GM18517 (cell line): Measurements from ENCODE around the gene MRPL12.
"Not testable (repeated sequence)": the region's sequence is repeated elsewhere in the genome, so short reads cannot be mapped to it uniquely, and the experiment has no call there.

ENCODE experiments used
- ATAC-seq: cut with Tn5 transposase; IDR thresholded peaks from one replicate; pipeline ENCODE4 v1.9.1; 2021; ENCODE audit warnings: mild to moderate bottlenecking, moderate library complexity; ENCODE audit not compliant: unreplicated experiment

The MRPL12 gene

DNA sequence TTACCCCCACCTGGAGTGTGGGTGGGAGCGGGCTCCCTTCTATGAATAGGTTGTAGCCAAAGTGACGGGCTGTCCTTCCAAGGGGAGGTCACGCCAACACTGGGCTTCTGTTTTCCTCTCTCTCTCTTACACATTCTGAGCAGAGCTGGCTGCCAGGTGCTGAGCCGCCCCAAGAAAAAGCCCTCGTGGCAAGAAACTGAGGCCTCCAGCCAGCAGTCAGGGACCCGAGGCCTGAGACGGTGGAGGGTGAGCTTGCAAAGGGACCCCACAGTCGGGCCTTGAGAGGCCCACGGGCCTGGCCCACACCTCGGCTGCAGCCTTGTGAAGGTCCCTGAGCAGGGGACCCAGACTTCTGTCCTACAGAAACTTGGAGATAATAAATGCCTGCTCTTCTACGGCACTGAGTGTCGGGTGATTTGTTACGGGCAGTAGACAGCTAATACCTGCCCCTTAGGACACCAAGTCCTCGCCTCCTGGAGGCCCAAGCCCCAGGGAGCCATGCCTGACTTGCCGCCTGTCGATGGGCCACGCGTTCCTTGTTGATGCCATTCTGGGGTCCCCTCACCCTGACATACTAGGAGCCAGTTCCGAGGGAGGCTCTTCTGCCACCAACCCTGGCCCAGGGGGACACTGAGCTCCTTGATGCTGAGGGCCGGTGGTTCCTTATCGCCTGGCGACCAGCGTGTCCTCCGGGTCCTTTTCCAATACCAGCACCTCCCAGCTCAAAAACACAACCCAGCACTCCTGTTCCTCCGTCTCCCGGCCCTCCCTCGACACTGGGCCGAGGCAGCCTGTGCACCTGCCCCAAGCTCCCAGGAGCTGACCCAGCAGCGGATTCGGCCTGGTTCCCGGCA lies 35.0 kb downstream of the MRPL12 start:
- ATAC-seq = no peak

DNA sequence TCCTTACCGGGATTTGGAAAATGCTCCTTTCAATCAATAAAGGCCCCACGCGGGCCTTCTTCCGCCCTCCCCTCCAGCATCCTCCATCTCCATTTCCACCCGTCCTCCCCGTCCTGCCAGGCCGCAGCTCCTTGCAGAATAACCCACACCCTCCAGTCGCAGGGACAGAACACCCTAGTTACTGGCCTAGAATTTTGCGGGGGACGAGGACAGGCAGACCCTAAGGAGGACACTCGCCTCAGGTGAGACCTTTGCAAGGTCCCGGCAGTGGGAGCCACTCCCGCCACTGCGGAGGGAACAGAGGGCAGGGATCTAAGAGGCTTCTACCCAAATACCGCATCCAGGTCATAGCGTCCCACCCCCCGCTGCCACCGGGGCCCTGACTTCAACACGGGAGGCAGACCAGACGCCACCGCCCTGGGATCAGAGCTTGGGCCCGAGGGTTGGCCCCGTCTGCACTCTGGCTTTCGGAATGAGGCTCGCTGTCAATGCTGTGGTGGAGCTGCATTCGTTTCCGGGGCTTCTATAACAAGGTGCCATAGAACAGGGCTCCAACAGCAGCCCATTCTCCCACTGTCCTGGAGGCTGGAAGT lies 35.7 kb downstream of the MRPL12 start:
- ATAC-seq = no peak

DNA sequence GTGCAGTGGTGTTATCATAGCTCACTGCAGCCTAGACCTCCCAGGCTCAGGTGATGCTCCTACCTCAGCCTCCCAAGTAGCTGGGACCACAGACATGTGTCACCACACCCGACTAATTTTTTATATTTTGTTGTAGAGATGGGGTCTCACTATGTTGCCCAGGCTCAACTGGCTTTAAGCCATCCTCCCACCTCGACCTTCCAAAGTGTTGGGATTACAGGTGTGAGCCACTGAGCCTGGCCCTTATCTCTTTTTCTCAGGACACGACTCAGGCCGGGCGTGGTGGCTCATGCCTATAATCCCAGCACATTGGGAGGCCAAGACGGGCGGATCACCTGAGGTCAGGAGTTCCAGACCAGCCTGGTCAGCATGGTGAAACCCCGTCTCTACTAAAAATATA lies 36.4 kb downstream of the MRPL12 start:
- not testable (repeated sequence) for ATAC-seq

DNA sequence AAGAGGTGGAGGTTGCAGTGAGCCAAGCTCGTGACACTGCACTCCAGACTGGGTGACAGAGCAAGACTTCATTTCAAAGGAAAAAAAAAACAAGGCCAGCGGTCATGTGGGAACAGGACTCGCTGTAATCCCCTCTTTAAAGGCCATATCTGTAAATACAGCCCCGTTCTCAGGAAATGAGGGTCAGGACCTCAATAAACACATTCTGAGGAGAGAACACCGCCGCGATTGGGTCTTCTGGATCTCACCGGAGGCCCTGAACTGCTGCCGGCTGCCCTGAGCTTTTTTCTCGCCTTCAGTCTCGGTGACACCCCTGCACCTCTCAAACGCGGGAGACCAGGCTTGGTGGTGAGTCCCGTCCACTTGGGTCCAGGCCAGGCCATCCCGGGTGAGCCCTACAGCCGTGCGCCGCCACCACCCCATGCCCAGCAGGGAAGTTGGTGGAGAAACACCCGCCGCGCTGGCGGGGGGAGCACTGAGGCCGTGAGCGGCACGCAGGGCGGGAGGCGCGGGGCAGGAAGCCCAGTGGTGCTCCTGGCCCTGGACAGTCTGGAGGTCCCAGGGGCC lies 37.3 kb downstream of the MRPL12 start:
- ATAC-seq = no peak

DNA sequence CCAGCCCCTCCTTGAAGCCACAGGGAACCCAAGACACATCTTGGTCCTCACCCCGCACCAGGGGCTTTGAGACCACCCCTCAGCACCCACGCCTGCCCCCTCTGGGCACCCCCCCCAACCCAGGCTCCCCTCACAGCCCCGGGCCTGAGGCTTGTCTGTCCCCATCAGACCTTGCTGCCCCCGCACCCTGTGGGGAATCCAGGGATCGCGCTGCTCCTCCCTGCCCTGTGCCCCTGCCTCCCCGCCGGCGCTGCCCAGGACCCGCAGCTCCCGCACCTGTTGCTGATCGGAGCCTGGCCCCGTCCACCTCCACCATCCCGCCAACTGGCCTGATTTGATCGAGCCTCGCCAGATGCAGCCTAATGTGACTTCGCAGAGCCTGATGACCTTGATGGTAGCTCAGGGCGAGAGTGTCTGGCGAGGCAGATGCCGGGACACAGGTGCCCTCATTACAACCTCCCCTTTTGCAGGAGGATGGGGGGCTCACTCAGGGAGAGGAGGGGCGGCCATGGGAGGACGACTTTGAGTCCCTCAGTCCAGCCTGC lies 38.0 kb downstream of the MRPL12 start:
- no peak for ATAC-seq

DNA sequence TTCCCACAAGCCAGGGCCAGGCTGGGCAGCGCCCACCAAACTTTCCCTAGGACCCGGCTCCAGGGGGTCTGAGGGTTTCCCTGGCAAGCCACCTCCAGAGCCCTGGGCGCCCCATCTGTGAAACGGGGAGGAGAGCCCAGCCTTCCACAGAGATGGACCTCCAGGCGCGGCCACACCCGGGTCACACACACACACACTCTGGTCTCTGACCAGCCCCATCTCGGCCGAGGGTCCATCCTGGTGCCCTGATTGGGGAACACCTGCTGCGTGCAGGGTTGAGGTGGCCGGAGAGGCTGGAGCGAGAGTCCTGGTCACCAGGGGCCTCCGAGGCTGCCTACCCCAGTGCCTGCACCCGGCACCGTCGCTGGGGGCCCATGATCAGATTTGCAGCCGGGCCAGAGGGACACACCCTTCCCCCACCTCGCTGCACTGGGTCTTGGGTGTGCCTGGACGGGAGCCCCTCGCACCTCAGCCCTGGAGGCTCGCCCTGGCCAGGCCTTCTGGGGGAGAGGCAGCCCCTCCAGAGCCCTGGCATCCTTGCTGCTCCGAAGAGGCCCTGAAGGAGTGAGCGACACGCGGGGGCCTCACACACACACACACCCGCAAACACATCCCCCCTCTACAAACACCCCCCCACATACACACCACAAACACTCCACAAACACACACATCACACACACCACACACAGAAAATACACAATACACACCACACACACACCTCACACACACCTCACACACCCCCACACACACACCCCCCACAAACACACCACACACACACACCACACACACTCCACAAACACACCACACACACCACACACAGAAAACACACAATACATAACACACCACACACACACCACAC lies 38.7 kb downstream of the MRPL12 start:
- ATAC-seq = no peak
